HepG2 (cell line): ENCODE results near the gene MAP2K6.

ENCODE experiments used
- CTCF ChIP-seq: sonication (generic); formaldehyde crosslinking; IDR thresholded peaks from 2 replicates; pipeline ENCODE4 v1.5.0; 2020; ENCODE audit warnings: mild to moderate bottlenecking, missing genetic modification reagents, moderate library complexity
- EZH2 ChIP-seq: conservative IDR thresholded peaks from 2 replicates; pipeline ENCODE4 v1.6.1; 2012; ENCODE audit warnings: mild to moderate bottlenecking, low read depth, low read length, moderate library complexity
- MAFK ChIP-seq, 2 experiments: IDR thresholded peaks in 1 of 2; conservative IDR thresholded peaks in 1 of 2; 2 replicates each; pipeline ENCODE4 v1.6.1; 2011; ENCODE audit warnings: improper control_type of control experiment in 2 of 2, low read length in 2 of 2
- ZBTB34 ChIP-seq: sonication (generic); formaldehyde crosslinking; IDR thresholded peaks from 2 replicates; pipeline ENCODE4 v1.8.0; 2022; ENCODE audit warnings: mild to moderate bottlenecking, missing genetic modification reagents
- ZC3H13 ChIP-seq: sonication (generic); formaldehyde crosslinking; IDR thresholded peaks from 2 replicates; pipeline ENCODE4 v1.8.1; 2023; ENCODE audit warnings: mild to moderate bottlenecking, missing genetic modification reagents, moderate library complexity
- ZEB1 ChIP-seq: IDR thresholded peaks from 2 replicates; pipeline ENCODE4 v1.6.1; 2012; ENCODE audit warnings: mild to moderate bottlenecking, low read depth, inconsistent platforms; ENCODE audit not compliant: insufficient replicate concordance
- ZNF777 ChIP-seq: sonication (generic); formaldehyde crosslinking; IDR thresholded peaks from 2 replicates; pipeline ENCODE4 v1.4.0; 2020; ENCODE audit warnings: missing genetic modification reagents
- ZNF790 ChIP-seq: sonication (generic); formaldehyde crosslinking; IDR thresholded peaks from 2 replicates; pipeline ENCODE4 v1.8.0; 2022; ENCODE audit warnings: missing genetic modification reagents, mild to moderate bottlenecking, borderline replicate concordance
- TF ChIP-seq, protein P1 (sequence below): sonication (generic); formaldehyde crosslinking; IDR thresholded peaks from 2 replicates; pipeline ENCODE4 v1.8.0; 2022; ENCODE audit warnings: mild to moderate bottlenecking, missing genetic modification reagents, moderate library complexity

DNA sequence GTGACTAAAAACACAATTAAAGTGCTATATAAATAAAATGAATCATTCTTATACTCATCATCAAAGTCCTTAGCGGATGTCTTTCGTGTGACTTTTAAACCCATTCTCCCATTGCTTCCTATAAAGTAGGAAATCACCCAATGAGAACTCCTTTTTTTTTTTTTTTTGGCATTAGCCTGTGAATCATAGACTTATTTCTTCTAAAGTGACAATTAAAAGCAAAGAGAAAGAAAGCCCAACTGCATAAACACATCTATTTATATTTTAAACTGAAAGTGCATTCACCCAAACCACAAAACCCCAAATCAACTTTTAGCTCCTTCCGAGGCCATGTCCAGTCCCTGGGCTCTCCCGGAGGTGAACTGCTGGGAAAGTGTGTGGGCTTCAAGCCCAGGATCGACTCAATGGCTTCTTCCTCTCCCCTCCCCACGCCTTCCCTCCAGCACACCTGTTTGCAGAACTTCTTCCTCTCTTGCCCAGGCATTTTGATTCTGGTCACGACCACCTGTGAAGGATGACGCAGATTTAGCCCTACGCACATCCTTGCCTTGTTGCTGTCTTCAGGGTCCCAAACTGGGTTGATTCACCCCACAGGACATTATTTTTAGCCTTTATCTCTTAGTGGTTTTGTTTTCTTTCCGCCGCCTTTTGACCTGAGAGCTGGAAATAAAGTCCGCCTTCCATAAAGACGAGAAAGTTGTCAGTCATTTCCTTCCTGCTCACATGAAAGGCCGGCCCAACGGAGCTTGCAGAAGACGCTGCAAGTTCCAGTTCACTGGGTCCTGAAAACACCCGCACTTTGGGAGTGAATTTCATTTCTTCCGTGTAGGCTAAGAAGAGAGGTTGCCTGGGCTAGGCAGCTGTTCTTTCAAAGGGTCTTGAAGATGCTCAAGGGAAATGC, 166.8 kb downstream of the MAP2K6 start:
- TF ChIP-seq ZBTB34 (CRISPR knock-in tag) (no peak), ZNF777 (CRISPR knock-in tag) (no peak), MAFK (conservative IDR thresholded peaks at IDR 0.05 in 1 of 2, IDR thresholded peaks at IDR 0.05 in 1 of 2; ENCODE audit: low read length in 2 of 2) (no peak), CTCF (no peak), EZH2 (no peak), ZNF790 (no peak), ZEB1 (no peak), ZC3H13 (no peak)
- TF ChIP-seq, protein P1, sequence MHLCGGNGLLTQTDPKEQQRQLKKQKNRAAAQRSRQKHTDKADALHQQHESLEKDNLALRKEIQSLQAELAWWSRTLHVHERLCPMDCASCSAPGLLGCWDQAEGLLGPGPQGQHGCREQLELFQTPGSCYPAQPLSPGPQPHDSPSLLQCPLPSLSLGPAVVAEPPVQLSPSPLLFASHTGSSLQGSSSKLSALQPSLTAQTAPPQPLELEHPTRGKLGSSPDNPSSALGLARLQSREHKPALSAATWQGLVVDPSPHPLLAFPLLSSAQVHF (CRISPR knock-in tag) = no peak
